Neuronal stem cell (in vitro differentiated cells): ENCODE data around the gene ARHGEF1.

Experiments
- DNase-seq: peaks from one replicate; pipeline ENCODE4 v3.0.0-alpha.2; 2013; ENCODE audit warnings: low spot score
- H2AFZ ChIP-seq: one replicate; pipeline ENCODE4 v1.6.1; 2013; ENCODE audit warnings: mild to moderate bottlenecking, low read length, inconsistent platforms
- H2AK5ac ChIP-seq: 2 replicates; pipeline ENCODE4 v1.6.1; 2013; ENCODE audit warnings: low read depth, mild to moderate bottlenecking, inconsistent platforms, low read length, moderate library complexity, mixed read lengths
- H2BK120ac ChIP-seq: 2 replicates; pipeline ENCODE4 v1.6.1; 2013; ENCODE audit warnings: low read depth, mild to moderate bottlenecking, inconsistent platforms, low read length, moderate library complexity, mixed read lengths
- H2BK12ac ChIP-seq: one replicate; pipeline ENCODE4 v1.6.1; 2013; ENCODE audit warnings: low read length, inconsistent platforms
- H2BK15ac ChIP-seq: 2 replicates; pipeline ENCODE4 v1.6.1; 2013; ENCODE audit warnings: mild to moderate bottlenecking, low read length, inconsistent platforms, mixed read lengths
- H2BK5ac ChIP-seq: one replicate; pipeline ENCODE4 v1.6.1; 2013; ENCODE audit warnings: inconsistent platforms, mild to moderate bottlenecking, low read length, moderate library complexity
- H3K14ac ChIP-seq: one replicate; pipeline ENCODE4 v1.6.1; 2013; ENCODE audit warnings: low read length, inconsistent platforms
- H3K18ac ChIP-seq: 2 replicates; pipeline ENCODE4 v1.6.1; 2013; ENCODE audit warnings: low read length, inconsistent platforms
- H3K23ac ChIP-seq: 2 replicates; pipeline ENCODE4 v1.6.1; 2013; ENCODE audit warnings: low read depth, mild to moderate bottlenecking, mixed read lengths, low read length, inconsistent platforms; ENCODE audit not compliant: poor library complexity
- H3K27ac ChIP-seq: replicated peaks from 3 replicates; pipeline ENCODE4 v1.5.1; 2013; ENCODE audit warnings: low read length, inconsistent platforms
- H3K27me3 ChIP-seq, 3 experiments: 2 replicates each; pipeline ENCODE4 v1.6.1; 2013; ENCODE audit warnings: low read length in 3 of 3, mild to moderate bottlenecking in 2 of 3, inconsistent platforms in 1 of 3, low read depth in 1 of 3, mixed read lengths in 1 of 3, moderate library complexity in 1 of 3; ENCODE audit not compliant: control insufficient read depth in 3 of 3, insufficient read depth in 3 of 3
- H3K36me3 ChIP-seq, 2 donors: replicated peaks in 1 of 2; 2 replicates each; pipeline ENCODE4 v1.6.1; 2013; ENCODE audit warnings: low read length in 2 of 2; ENCODE audit not compliant: control insufficient read depth in 2 of 2, insufficient read depth in 2 of 2
- H3K4ac ChIP-seq: 2 replicates; pipeline ENCODE4 v1.6.1; 2013; ENCODE audit warnings: inconsistent platforms, mild to moderate bottlenecking, low read length, moderate library complexity
- H3K4me1 ChIP-seq, 2 donors: 1 replicate in 1 of 2; 2 replicates in 1 of 2; pipeline ENCODE4 v1.6.1; 2013; ENCODE audit warnings: low read length in 2 of 2, low read depth in 1 of 2; ENCODE audit not compliant: control insufficient read depth in 2 of 2, insufficient read depth in 1 of 2
- H3K4me2 ChIP-seq: one replicate; pipeline ENCODE4 v1.6.1; 2013; ENCODE audit warnings: mild to moderate bottlenecking, low read length, inconsistent platforms; ENCODE audit not compliant: insufficient read depth, poor library complexity, severe bottlenecking
- H3K4me3 ChIP-seq, 2 donors: 2 replicates each; pipeline ENCODE4 v1.5.1; 2013; ENCODE audit warnings: low read length in 2 of 2, mild to moderate bottlenecking in 2 of 2, inconsistent platforms in 1 of 2, moderate library complexity in 1 of 2
- H3K79me1 ChIP-seq: one replicate; pipeline ENCODE4 v1.6.1; 2013; ENCODE audit warnings: low read depth, mild to moderate bottlenecking, inconsistent platforms, low read length, moderate library complexity
- H3K9ac ChIP-seq: one replicate; pipeline ENCODE4 v1.6.1; 2013; ENCODE audit warnings: mild to moderate bottlenecking, low read depth, low read length, inconsistent platforms; ENCODE audit not compliant: poor library complexity
- H3K9me3 ChIP-seq, 2 donors: replicated peaks in 1 of 2; 2 replicates each; pipeline versions ENCODE3 to v1.6.1; 2013; ENCODE audit warnings: low read length in 2 of 2, mild to moderate bottlenecking in 2 of 2, inconsistent platforms in 1 of 2, low read depth in 1 of 2, mixed read lengths in 1 of 2, moderate library complexity in 1 of 2; ENCODE audit not compliant: control insufficient read depth in 2 of 2, insufficient read depth in 1 of 2
- H4K8ac ChIP-seq: one replicate; pipeline ENCODE4 v1.6.1; 2013; ENCODE audit warnings: low read depth, mild to moderate bottlenecking, inconsistent platforms, low read length, moderate library complexity
- H4K91ac ChIP-seq: one replicate; pipeline ENCODE4 v1.6.1; 2013; ENCODE audit warnings: low read length, low read depth, mild to moderate bottlenecking, inconsistent platforms; ENCODE audit not compliant: poor library complexity
- WGBS, 2 donors: extraction: QIAGEN DNeasy Blood & Tissue Kit; methylation state at CpG; one replicate each; pipeline ENCODE4 v1.1.7; 2013; ENCODE audit warnings: missing lambda C conversion rate in 2 of 2, mixed read lengths in 1 of 2; ENCODE audit not compliant: insufficient read length in 2 of 2, insufficient replicate concordance in 1 of 2; ENCODE audit errors: extremely low coverage in 2 of 2; 5-methylcytosine and 5-hydroxymethylcytosine counted together

The ARHGEF1 gene

GRCh38 chr19:41844601-41845000 is 38.4 kb upstream of the ARHGEF1 start, which contains the start of gene LYPD4:
Gene LYPD4, minus strand, starts transcription at chr19:41844683. Its CDS starts 5,398 bp downstream, at chr19:41839285.
- Histone ChIP-seq H3K79me1 (no peaks in the 10 kb centered on the region), H2BK15ac (no peak within 1 kb of the TSS), H2BK12ac (no peak within 1 kb of the TSS), H3K18ac (no peak within 1 kb of the TSS), H3K9me3 (no peaks in the 10 kb centered on the region), H3K27ac (no peak within 1 kb of the TSS), H3K23ac (no peak within 1 kb of the TSS), H4K8ac (no peak within 1 kb of the TSS), H3K4ac (no peak within 1 kb of the TSS), H2BK5ac (no peak within 1 kb of the TSS), H3K14ac (no peak within 1 kb of the TSS), H4K91ac (no peak within 1 kb of the TSS), H3K4me2 (no peak within 1 kb of the TSS), H2BK120ac (no peak within 1 kb of the TSS), H3K4me1 (no peaks in the 10 kb centered on the region), H3K9ac (no peak within 1 kb of the TSS), H2AK5ac (no peak within 1 kb of the TSS), H3K36me3 (no peaks in the 10 kb centered on the region), H3K27me3 (peaks cover 0 to 19% (median 0%) of the 10 kb centered on the region in 3 experiments), H3K4me3 (no peak within 1 kb of the TSS), H2AFZ (no peak within 1 kb of the TSS)
- no peak for DNase-seq
- WGBS, 2 donors, result no CpG with 5 or more reads among the region's 30 CpGs

- no peak within 1 kb of the TSS for H3K23ac ChIP-seq
- DNase-seq, result no peak
- H2AK5ac ChIP-seq, result no peak within 1 kb of the TSS
- no peaks in the 10 kb centered on the region for H3K4me1 ChIP-seq
- no peak within 1 kb of the TSS for H2AFZ ChIP-seq
- no peak within 1 kb of the TSS for H3K4me3 ChIP-seq
- H2BK5ac ChIP-seq, result no peak within 1 kb of the TSS
- no peak within 1 kb of the TSS for H3K14ac ChIP-seq
- H3K9me3 ChIP-seq, result no peaks in the 10 kb centered on the region
- H4K91ac ChIP-seq, result no peak within 1 kb of the TSS
- no peak within 1 kb of the TSS for H3K18ac ChIP-seq
- peaks cover 0 to 22% (median 0%) of the 10 kb centered on the region in 3 experiments for H3K27me3 ChIP-seq
- no peak within 1 kb of the TSS for H3K9ac ChIP-seq
- H3K36me3 ChIP-seq, result no peaks in the 10 kb centered on the region
- H4K8ac ChIP-seq, result no peak within 1 kb of the TSS
- H3K79me1 ChIP-seq, result no peaks in the 10 kb centered on the region
- H3K4me2 ChIP-seq, result no peak within 1 kb of the TSS
- H2BK12ac ChIP-seq, result no peak within 1 kb of the TSS
- H2BK15ac ChIP-seq, result no peak within 1 kb of the TSS
- H2BK120ac ChIP-seq, result no peak within 1 kb of the TSS
- H3K27ac ChIP-seq, result no peak within 1 kb of the TSS
- WGBS, 2 donors, result no CpG with 5 or more reads among the region's 3 CpGs
- no peak within 1 kb of the TSS for H3K4ac ChIP-seq
These were observed 38.2 kb upstream of the ARHGEF1 start, which contains the start of gene DMRTC2 for GRCh38 chr19:41845001-41845050. Gene DMRTC2, plus strand, starts transcription at chr19:41845042. Its CDS starts 2,387 bp downstream, at chr19:41847429.

GRCh38 chr19:41845051-41845590 is 37.9 kb upstream of the ARHGEF1 start:
- Histone ChIP-seq H3K79me1 (no peaks in the 10 kb centered on the region), H3K9ac (no peak overlapping the region), H2AK5ac (no peak overlapping the region), H3K23ac (no peak overlapping the region), H3K36me3 (no peaks in the 10 kb centered on the region), H3K18ac (no peak overlapping the region), H3K4me2 (no peak overlapping the region), H2BK12ac (no peak overlapping the region), H3K27me3 (peaks cover 0 to 22% (median 0%) of the 10 kb centered on the region in 3 experiments), H3K4me1 (no peaks in the 10 kb centered on the region), H3K4ac (no peak overlapping the region), H3K27ac (no peak overlapping the region), H4K91ac (no peak overlapping the region), H4K8ac (no peak overlapping the region), H2BK15ac (no peak overlapping the region), H3K14ac (no peak overlapping the region), H2BK120ac (no peak overlapping the region), H2AFZ (no peak overlapping the region), H3K9me3 (no peaks in the 10 kb centered on the region), H2BK5ac (no peak overlapping the region), H3K4me3 (no peak overlapping the region)
- no peak for DNase-seq
- no CpG with 5 or more reads among the region's 23 CpGs for WGBS, 2 donors

GRCh38 chr19:41847351-41848105 is 35.5 kb upstream of the ARHGEF1 start:
- Histone ChIP-seq H3K18ac (no peak overlapping the region), H2BK12ac (no peak overlapping the region), H2BK5ac (no peak overlapping the region), H4K91ac (no peak overlapping the region), H3K14ac (no peak overlapping the region), H3K4me1 (no peaks in the 10 kb centered on the region), H2BK15ac (no peak overlapping the region), H3K4me3 (no peak overlapping the region), H3K27me3 (peaks cover 0 to 45% (median 0%) of the 10 kb centered on the region in 3 experiments), H2AK5ac (peak overlapping the region; percentile 82), H3K27ac (no peak overlapping the region), H3K4me2 (no peak overlapping the region), H3K9ac (no peak overlapping the region), H3K79me1 (no peaks in the 10 kb centered on the region), H3K9me3 (no peaks in the 10 kb centered on the region), H3K23ac (peak overlapping the region; percentile 49), H4K8ac (no peak overlapping the region), H2AFZ (no peak overlapping the region), H3K4ac (no peak overlapping the region), H3K36me3 (no peaks in the 10 kb centered on the region), H2BK120ac (no peak overlapping the region)
- no peak for DNase-seq
- no CpG with 5 or more reads among the region's 19 CpGs for WGBS, 2 donors
